Stimulated activated CD8-positive, alpha-beta memory T cell treated with anti-CD3 and anti-CD28 coated beads, Interleukin-4, amount 100 ng/mL, for 24 hours (primary cell): Measurements from ENCODE around the gene DACT1.

Experiments used
- DNase-seq: peaks from one replicate; pipeline ENCODE4 v3.0.0-alpha.2; 2020; ENCODE audit warnings: low read depth

DACT1 gene

DNA sequence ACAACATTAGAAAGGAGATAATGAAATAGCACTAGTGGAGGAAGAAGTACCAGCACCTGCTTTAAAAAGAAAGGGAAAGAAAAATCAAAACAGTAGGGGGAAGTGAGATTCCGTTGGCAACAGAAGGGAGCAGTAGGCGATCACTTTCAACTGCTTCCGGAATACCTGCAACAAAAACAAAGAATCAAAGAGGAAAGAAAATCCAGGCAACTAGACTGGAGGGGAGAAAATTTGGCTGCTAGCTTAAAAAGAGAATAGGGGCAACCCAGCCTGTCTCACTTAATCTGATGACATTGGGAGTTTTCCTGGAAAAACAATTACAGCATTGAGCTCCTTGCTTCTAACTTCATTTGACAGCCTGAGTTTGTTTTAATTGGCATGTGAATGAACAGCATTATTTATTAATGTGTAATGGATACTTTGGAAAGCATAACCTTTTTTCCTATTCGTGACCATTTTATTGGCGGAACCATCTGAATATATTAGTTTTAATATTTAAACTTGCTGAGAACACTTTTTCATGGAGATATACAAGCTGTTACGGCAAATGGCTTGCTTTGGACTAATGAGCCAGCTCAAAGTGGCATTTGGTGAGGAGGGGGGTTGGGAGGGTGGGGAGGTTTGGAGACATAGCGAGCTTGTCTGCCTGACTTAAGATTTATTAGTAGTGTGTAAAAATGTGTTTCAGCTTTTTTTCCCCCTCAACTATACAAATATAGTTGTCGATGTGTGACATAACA lies 2.5 kb upstream of the DACT1 start:
- DNase-seq = no peak

DNA sequence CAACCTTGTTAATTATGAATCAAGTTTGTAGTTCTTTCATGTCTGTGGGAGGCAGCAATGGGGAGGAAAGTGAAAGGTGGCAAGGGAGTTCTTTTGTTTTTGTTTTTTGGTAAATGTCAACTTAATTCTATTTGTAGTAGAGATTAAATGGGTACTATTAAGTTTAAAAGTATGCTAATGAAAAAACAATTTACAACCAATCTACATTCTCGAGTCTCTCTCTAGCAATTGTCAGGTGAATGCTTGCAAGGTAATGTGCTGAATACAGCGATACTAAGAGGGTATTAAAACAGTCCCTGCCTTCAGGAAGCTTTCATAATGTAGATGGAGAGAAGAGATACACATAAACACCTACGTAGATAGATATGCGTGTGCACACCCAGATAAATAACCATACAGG lies 1.6 kb upstream of the DACT1 start:
- no peak for DNase-seq

DNA sequence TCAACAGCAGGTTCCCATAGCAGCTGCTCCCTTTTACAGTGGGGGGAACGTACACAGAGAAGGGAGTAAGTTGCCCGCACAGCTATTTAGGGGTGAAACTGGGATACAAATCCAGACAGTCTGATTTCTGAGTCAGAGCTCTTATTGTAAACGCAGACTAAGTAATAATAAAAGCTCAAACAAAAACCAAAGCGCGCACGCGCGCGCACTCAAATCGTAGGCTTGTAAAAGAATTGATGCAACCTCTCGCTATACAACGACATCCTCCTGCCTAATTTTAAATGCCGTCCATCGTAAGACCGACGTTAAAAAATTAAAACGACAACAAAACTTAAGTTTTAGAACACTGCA lies 747 bp upstream of the DACT1 start:
- no peak for DNase-seq

DNA sequence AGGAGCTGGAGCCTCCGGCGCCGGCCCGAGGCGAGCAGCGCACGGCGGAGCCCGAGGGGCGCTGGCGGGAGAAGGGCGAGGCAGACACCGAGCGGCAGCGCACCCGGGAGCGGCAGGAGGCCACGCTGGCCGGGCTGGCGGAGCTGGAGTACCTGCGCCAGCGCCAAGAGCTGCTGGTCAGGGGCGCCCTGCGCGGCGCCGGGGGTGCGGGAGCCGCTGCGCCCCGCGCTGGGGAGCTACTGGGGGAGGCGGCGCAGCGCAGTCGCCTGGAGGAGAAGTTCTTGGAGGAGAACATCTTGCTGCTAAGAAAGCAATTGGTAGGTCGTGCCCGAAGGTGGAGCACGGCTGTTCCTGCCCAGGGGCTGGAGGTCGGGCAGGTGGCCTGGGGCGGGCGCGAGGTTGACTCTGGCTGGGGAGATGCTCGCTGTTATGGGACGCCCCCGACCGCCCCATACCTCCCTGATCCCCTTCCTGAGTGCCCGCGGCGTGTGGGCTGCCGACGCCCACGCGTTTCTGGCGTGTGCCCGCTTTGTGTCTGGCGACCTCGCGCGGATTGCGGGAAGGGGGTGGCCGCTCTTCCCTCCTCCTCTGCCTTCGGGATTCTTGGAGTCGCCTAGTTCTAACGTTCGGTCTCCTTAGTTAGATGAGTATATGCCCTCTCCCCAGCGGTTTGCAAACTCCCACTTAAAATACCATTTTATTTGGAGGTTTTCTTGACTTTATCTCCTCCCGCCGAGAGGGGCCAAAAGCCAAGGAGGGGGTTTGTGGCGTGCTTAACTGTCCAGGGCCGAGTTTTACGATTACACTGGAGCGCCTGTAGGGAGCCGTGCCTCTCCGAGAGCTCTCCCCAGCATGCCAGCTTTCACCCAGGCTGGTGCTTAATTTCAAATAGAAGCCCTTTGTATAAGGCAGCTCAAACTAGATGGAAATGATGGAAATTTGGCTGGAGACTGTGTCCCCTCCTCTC lies 752 bp downstream of the DACT1 start:
- no peak for DNase-seq

DNA sequence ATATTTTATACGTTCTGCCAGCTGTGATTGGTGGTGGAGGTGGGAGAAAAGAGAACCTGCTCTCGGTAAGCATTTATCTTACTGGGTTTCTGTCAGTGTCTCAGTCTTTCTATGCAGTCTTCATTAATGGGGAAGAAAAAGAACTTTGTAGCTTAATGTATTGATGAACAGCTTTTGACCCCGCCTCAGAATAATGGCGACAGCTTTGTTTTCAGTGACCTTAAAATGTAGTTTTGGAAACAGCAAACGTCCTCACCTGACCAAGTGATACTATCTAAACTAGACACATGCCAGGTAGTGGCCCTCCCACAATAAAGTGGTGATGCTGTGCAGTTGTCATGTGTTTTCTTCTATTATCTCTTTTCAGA lies 1.4 kb downstream of the DACT1 start:
- DNase-seq = no peak

DNA sequence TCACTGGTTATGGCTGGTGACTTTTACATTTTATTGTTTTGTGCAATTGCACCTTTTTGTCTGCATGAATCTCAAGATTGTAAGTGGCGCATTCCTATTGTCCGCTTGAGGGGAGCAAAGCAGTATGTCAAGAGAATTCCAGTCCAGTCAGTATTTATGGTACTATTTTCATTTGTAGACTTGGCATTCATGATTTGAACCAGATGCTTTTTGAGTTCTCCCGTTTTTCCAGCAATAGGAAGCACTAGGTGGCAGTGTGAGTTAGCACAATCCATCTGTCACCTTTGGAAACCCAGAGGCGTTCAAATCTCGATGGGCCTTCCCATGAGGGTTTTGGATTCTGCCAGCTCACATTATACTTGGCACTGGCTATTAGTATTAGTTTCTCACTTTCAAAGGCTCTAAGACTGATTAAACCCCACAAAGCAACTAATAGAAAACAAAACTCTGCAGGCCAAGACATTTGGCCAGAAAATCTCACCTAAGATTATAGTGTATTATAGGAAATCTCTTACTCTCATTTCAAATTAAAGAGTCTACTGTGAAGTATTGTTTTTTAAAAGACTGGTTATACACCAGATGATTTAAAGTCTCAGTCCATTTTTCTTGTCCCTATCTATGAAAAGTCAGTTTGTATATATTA lies 2.2 kb downstream of the DACT1 start:
- no peak for DNase-seq

DNA sequence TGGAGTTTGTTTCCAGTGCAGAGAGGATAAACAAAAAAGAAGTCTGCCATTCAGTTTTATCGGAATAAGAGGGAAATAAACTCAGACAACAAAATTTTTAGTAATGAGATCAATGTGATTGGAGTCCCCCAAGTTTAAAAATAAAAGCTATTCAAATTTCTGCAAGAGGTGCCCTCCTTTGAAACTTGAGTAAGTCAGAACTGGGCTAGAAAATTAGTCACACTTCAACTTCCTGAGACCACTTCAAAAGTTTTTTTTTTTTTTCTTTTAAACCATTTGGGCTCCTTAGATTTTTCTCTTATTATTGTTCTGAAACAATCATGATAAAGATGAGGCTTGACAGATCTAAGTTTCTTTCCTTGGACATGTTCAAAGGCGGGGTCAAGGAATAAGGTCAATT lies 3.2 kb downstream of the DACT1 start:
- DNase-seq = no peak

DNA sequence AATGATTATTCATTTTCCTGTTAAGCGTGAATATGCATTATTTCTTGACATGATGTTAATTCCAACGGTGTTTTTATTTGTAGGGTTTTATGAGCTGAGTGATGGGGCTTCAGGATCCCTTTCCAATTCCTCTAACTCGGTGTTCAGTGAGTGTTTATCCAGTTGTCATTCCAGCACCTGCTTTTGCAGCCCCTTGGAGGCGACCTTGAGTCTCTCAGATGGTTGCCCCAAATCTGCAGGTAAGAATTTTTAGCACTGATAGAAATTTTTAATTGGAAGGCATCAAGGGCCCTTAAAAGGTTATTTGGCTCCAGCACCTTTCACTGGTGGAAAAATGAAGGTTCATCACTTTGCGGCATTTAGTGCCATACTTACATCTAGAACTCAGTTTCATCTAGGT lies 3.7 kb downstream of the DACT1 start:
- DNase-seq = no peak

DNA sequence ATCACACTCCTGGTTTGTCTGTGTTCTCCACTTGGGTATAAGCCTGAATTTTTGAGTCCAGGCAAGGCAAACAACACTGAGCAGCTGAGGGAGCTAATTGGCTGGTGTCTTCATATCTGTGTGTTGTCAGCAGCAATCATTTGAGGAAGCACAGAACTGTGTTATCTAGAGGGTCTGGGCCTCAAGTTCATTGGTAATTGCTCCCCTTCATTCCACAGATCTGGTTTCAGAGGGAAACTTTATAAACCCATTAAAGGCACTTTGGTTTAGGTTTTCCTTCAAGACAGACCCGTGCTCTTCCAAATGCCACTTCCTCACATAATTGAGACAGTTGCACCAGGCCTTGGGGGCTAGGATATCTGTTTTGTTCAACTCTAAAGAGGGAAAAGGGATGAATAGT lies 5.6 kb downstream of the DACT1 start:
- DNase-seq = no peak

DNA sequence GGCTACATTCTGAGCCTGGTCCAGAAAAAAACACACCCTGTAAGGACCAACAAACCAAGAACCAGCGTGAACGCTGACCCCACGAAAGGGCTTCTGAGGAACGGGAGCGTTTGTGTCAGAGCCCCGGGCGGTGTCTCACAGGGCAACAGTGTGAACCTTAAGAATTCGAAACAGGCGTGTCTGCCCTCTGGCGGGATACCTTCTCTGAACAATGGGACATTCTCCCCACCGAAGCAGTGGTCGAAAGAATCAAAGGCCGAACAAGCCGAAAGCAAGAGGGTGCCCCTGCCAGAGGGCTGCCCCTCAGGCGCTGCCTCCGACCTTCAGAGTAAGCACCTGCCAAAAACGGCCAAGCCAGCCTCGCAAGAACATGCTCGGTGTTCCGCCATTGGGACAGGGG lies 7.9 kb downstream of the DACT1 start:
- no peak for DNase-seq

DNA sequence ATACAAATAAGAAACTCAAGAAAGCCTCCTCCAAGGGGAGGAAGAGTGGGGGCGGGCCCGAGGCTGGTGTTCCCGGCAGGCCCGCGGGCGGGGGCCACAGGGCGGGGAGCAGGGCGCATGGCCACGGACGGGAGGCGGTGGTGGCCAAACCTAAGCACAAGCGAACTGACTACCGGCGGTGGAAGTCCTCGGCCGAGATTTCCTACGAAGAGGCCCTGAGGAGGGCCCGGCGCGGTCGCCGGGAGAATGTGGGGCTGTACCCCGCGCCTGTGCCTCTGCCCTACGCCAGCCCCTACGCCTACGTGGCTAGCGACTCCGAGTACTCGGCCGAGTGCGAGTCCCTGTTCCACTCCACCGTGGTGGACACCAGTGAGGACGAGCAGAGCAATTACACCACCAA lies 8.7 kb downstream of the DACT1 start:
- DNase-seq = no peak

DNA sequence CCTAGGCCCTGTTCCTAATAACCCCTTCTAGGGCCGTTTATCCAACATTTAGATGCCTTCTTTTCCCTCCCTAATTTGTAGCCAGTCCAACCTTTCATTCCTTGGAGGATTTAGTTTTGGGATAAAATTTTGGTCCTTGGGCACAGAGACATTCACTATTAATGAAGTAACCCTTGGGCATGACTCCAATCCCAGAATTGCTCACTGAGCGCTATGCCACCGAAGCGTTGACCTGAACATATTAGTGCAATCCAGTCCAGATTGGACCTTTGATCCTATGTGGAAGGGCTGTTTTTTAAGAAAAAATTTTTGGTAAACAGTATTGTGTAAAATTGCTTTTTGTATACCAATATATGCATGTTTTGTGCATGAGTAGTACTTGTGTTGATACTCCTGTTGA lies 10.0 kb downstream of the DACT1 start:
- DNase-seq = no peak

DNA sequence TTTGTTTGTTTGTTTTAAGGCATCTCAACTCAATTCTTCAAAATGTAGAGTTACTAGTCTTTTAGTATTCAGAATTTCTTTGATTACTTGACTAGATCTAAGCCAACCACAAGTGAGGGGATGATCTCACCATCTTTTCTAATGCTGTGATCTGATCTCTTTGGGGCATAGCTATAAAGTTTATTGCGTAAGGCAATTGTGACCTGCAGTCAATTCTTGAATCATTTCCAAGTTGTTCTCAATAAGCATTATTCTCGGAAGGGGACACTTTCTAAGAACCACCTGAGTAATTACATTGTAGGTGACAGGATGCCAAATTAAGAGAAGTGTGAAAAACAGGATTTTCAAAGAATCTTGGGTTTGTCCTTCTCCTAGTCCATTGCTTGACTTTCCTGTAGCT lies 13.1 kb downstream of the DACT1 start:
- DNase-seq = no peak

DNA sequence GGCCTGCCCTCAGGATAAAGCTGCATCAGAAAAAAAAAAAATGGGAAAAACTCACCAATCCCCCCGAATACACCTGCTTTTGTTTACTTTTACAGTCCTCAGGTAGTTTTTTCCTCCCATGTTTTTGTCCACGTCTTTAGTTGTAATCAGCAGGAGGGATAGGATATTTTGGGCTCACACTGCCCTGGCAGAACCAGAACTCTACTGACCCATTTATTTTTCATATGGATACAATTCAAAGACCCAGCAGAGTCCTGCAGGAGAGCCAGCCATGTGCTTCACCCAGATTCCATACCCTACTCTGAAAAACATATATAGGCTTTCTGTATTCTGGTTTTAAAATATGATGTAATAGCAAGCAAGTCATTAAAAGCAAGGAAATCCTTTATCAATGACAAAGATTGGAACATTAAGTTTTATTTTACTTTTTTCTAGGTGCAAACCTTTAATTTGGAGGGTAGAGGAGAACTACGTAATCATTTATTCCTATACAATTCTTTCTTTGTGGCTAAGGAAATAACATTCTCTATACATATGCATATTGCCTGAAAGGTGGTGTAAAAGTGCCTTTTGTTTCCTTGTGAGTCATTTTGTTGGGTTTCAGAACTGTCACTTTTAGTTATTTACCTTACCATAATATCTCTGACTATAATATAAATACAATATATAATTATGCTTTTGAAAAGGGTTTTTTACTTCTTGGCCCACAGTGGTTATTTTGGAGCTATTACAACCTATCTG lies 19.1 kb downstream of the DACT1 start:
- DNase-seq = no peak

DNA sequence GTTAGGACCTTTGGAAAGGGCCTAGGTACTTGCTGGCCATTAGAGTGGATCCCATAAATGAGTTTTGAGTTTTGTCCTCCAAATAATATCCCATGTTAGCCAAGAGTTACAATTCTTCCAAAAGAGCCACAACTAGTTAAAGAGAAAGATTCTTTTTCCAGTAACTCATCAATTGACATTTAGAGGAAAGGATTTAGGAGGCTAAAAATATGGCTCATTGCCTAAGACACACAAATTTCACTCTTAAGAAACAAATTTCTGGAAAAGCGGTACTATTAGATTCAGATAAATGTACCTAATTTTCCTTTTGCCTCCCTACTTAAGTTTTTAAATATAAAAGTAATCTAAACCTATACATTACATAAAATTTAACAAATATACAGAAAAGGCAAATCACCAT lies 21.3 kb downstream of the DACT1 start:
- DNase-seq = no peak

DNA sequence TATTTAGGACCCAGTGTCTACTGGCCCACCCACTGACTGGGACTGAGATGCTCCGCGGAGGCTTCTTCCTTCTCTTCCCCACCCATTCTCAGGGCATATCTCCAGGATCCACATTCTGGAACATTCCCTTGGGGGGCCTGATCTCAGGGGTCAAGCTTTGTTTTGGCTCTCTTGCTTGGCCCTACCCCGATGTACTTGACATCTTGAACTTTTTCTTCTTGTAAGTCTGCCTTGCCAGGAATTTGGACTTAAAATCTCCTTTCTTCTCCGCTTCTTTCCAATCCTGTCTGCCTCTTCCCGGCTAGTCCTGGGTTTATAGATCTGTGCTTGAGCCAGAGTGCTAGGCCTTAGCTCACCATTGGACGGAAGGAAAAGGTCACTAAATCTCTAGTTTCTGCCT lies 22.1 kb downstream of the DACT1 start:
- no peak for DNase-seq

DNA sequence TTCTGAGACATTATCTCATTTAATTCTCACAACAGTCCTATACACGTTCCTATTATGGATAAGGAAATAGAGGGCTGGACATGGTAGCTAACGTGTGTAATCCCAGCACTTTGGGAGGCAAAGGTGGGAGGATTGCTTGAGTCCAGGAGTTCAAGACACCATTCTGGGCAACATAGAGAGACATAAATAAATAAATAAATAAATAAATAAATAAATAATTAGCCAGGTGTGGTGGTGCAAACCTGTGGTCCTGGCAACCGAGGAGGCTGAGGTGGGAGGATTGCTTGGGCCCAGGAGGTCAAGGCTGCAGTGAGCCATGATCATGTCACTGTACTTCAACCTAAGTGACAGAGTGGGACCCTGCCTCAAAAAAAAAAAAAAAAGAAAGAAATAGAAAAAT lies 22.6 kb downstream of the DACT1 start:
- no peak for DNase-seq

DNA sequence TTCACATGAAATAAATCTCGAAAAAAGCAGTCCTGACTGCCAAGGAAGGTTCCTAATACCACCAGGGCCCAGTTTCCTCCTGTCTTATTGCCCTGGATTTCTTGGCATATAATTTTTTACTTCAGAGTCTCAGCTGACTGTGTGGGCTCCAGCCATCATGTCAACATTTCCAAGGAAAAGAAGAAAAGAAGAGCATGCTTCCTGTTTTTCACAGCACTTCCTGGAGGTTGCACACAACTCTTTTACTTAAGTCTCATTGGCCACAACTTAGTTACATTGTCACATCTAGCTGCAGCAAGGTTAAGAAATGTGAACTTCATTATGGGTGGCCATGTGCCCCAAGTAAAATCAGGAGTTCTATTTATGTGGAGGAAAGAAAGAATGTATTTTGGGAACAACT lies 24.3 kb downstream of the DACT1 start:
- DNase-seq = no peak

DNA sequence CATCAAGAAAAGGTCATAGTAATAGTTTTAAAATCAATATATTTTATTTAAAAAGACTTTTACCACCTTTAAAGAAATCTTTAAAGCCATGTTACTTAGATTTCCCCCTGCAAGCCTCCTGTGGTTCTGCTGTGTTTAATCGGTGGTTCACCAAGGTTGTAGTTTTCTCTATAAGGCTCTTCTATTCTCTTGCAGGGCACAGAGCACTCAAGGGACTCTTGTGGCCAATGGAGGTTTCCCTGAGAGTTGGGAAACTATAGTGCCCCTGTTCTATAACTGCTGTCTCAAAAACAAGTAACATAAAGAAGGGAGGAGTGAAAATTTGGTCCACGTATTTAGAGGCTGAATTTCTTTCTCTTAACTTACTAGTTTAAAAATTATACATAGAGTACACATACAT lies 25.0 kb downstream of the DACT1 start:
- DNase-seq = no peak

DNA sequence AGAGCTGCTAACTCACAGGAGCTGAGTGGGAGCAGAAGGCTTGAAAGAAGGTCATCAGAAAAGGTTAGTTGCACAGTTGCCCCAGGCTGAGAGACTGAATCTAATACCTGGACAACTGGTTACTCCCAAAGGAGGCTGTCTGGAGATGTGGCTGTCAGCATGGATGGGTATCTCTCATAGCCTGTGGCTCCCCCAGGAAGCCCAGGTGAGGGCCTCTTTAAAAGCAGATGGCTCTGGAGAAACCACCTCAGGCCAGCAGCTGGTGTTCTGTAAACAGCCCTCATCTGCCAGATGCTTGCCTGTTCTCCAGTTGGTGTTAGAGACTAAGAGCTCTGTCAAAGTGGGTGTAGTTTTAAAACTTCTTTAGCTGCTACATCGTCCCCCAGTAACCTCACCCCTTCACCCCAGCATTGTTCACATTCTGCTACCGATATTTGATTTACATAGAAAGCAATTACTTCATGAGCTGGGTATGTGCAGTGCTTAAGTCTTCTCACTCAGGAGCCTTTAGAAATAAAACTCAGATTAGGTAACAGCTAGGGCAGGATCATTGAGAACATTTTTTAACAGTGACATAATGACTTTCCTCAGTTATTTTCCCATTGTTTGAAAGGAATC lies 25.8 kb downstream of the DACT1 start:
- no peak for DNase-seq

DNA sequence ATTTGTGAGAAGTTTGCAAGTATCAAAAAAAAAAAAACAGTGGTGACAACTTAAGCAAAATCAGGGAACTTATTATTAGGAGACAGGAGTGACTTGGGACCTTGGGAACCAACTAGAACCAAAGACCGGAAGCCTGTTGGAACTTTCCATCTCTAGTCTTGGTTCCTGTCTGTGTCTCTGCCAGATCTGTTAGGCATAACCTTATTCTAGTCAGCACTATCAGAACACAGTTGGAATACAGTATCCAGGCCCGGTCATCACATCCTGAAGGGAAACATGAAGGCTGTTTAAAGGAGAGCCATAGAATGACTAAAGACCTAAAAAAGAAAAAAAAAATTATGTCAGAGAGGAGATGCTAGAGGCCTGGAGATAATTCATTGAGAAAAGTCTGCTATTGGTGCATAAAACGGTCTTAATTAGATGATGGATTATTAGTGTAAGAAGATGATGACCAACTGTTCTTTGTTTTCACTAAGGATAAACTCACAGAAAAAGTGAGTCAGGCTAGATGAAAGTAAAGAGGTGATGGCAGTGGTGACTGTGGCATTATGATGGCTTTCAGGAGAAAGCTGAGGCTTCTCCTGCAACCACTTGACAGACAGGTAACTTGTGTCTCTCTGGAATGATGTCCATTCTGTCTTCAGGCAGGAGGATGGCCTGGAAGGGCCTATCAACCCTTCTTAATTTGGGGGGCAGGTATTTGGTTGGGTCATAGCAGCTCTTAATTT lies 28.2 kb downstream of the DACT1 start:
- no peak for DNase-seq
